Epidermal melanocyte (primary cell): ENCODE results near the gene MID1.

Experiments used
- DNase-seq: peaks from one replicate; pipeline ENCODE4 v3.0.0; 2011; ENCODE audit warnings: low spot score; ENCODE audit not compliant: insufficient read length

The MID1 gene

DNA sequence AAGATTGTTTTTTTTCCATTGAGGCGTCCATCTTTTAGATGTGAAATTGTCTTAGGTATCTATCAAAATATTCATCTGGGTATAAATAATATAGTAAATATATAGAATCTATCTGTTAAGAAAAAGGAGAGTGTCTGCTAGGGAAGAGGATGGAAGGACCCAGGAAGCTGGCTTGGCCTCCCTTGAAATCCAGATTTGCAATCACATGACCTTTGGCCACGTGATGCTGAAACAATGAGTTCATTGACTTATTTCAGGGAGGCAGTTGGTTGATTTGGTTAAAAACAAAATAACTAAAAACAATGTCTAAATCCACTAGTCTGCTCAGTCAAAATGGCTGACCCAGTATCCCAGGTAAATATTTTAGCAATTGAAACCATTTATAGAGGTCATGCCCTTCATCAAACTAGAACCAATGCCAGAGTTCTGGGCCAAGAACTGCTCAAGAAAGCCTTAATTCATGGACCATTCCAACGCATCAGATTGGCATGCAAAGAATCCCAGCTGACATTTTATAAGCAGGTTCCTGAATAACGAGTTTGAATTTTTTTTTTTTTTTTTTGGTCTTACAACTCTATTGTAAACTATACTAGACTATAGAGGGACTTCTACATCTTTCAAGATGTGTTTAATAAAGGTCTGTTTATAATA, 172.7 kb downstream of the MID1 start:
- no peak for DNase-seq

- DNase-seq = no peak
Measured at GRCh38 chrX:10444204-10444603, 176.2 kb downstream of the MID1 start.

DNA sequence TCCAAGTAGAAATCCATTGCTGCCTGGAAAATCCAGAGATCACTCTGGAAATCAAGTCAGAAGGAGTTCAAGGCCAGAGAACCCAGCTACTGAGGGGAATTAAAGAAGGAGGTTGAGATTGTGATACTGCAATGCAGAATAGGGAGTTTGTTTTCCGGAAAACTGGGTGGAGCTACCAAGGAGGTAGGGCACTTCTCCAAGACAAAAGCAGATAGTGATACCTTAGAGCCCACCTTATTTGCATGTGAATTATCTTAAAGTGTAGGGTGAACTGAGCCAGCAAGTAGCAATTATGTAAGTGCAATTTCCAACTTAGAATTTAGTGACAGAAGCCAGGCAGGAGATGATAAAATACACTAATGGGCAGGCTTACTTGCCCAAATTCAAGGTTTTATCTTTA, 178.9 kb downstream of the MID1 start:
- DNase-seq = no peak

- DNase-seq = no peak
Measured at GRCh38 chrX:10433296-10433965, 187.0 kb downstream of the MID1 start.

DNA sequence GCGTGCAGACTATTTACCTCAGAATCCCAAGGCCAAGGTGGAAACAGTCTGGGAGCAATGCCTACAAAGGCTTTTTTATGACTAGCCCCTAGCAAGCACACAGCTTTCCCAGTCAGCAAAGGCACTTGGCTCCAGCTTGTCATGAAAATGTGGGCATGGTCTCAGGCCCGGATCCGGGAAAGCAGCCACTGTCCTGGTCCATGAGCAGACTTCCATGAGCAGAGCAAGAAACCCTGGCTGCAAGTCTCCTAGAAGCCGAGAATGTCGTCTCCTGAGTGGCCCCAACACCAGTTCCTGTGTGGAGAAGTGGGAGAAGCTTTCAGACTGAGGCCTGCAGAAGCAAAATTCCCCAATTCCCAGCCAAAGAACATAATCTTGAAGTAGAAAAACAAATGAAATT, 190.5 kb downstream of the MID1 start:
- DNase-seq = no peak

DNA sequence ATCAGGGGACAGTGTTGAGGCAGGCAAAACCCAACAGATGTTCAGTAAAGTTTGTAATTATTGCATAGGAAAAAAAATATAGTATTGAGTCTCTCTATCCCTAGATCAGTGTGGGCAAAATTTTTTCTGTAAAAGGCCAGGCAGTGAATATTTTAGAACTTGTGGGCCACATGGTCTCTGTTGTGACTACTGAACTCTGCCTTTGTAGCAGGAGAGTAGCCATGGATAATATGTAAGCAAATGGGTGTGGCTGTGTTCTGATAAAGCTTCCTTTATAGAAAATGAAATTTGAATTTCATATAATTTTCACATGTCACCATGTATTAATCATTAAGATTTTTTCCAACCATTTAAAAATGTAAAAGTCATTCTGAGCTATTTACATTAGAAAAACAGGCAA, 193.1 kb downstream of the MID1 start:
- no peak for DNase-seq

DNA sequence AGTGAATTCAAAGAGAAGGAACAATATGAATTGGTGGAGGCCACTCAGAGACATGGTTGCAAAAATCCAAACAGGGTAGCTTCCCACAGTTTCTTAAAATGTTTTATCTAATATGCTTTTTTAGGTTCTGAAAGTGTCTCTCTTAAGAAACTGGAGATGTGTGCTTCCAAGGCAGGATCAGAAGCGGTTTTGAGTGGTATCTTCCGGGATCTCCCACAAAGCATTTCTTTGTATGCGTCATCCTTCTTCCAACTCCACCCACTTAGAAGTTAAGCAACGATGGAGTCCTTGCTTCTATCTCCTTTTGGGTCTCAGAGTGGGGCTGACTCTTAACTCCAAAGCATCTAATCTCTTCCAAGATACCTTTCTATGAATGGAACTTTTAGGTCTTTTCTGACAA, 196.7 kb downstream of the MID1 start:
- DNase-seq = no peak

GRCh38 chrX:10420134-10420533, 200.3 kb downstream of the MID1 start:
- DNase-seq = no peak

- DNase-seq = no peak
Measured at GRCh38 chrX:10416424-10416823, 204.0 kb downstream of the MID1 start.

DNA sequence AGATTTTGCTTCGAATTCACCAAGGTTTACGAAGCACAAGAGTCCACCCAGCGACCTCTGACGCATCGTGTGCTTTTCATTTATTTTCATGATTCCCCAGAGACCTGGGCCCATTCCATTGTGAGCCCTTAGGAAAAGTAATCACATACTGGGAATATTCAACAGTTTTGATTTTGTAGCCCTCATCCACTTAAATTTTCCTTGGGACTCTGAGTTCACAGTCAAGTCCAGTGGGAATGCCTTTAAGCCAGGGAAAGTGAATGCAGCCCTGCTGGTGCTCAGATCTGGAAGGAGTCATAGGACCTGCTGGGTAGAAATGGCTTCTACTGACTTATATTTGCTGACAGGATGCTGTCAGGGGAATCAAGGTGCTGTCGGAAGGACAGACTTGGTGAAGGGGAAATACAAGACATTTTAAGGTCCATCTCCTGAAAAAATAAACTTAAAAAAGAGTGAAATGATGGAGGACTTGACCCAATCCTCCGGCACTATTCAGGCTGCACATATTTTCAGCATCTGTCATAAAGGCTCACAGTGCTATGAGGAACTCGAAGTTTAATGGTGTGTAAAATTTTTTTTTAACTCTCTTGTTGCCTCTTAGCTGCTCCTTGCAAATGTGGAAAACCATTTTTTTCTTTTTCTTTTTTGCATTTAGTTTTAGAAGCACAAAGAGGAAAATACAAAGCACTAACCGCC, 204.9 kb downstream of the MID1 start:
- no peak for DNase-seq

DNA sequence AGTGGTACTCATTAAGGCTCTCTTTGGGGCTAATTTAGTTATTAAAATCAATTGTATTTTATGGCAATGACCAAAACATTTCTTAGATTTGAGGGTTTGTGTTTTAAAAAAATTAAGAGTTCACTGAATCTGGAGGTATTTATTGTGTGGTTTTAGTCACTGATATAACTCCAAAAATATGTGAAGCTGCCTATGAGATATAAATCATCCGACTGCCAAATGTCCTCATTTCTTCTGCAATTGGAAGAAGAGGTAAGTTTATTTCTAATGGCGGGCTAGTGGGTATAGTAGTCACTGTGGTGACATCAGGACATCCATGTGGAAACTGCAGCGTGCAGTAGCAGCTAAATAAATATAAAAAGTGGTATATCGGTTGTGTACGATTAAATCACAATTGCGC, 205.5 kb downstream of the MID1 start:
- DNase-seq = no peak

DNA sequence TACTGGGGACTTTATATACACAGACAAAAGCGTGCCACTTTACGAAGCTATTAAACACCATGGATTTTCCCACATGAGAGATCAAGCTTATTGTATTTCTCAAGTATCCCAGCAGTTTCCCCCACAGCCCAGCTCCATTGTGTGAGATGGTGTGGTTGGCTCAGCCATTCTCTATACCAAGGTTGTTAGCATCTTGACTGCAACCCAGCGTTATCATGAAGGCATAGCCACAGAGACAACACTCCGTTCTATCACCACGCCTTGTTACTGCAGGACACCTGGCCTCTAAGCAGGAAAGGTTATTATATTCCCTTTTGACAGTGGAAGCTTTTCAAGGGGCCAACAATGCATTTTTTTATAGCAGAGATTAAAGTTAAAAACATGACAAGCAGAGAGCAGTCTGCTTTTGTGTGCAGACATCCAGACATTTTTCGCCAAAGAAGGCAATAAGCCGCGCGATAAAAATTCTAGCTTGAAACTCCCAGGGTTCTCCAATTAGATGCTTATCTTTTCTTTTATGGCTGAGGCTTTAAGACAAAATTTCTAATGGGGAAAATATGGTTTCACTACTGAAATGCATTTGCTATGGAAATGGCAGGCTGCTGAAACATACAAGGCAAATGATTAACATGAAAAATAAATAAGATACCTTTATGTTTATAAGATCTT, 206.1 kb downstream of the MID1 start:
- DNase-seq = no peak

- DNase-seq = no peak
Measured at GRCh38 chrX:10404436-10404835, 215.9 kb downstream of the MID1 start.

- no peak for DNase-seq
Measured at GRCh38 chrX:10401239-10401638, 219.1 kb downstream of the MID1 start.

- no peak for DNase-seq
Measured at GRCh38 chrX:10399043-10399741, 221.2 kb downstream of the MID1 start.

- no peak for DNase-seq
Measured at GRCh38 chrX:10398215-10398614, 222.2 kb downstream of the MID1 start.

DNA sequence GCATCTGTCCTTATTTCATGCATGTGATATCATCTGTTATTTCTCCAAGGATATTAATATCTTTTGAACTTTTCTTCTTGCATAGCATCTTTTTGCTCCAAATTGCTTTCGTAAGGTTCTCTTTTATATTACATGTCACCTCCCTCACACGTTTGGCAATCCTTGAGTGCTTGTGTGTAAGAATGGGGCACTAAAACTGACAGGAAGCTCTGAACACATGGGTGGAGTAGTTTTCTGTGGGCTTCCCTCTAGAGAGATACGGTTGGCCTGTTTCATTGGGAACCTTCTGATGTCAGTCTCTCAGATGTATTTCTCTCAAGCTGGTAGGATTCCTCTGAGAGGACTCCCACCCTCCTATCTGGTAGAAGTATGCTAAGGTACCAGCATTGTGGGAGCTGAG, 223.0 kb downstream of the MID1 start:
- no peak for DNase-seq

GRCh38 chrX:10395643-10396042, 224.7 kb downstream of the MID1 start:
- DNase-seq = no peak
